OCI-LY3 (cell line): ENCODE data around the gene ITPR3.

Experiments used
- EZH2phosphoT487 ChIP-seq: fragments of 200-600 bp; shearing (Covaris generic); IDR thresholded peaks from 2 replicates; pipeline ENCODE4 v1.6.1; 2018; ENCODE audit warnings: antibody characterized with exemption, mixed run types, low read depth
- TF ChIP-seq, protein P1 (sequence below): fragments of 200-600, 300-600 bp; sonication (generic); IDR thresholded peaks from 2 replicates; pipeline ENCODE4 v1.5.1; 2014; ENCODE audit warnings: antibody characterized with exemption, low read length, low read depth

DNA sequence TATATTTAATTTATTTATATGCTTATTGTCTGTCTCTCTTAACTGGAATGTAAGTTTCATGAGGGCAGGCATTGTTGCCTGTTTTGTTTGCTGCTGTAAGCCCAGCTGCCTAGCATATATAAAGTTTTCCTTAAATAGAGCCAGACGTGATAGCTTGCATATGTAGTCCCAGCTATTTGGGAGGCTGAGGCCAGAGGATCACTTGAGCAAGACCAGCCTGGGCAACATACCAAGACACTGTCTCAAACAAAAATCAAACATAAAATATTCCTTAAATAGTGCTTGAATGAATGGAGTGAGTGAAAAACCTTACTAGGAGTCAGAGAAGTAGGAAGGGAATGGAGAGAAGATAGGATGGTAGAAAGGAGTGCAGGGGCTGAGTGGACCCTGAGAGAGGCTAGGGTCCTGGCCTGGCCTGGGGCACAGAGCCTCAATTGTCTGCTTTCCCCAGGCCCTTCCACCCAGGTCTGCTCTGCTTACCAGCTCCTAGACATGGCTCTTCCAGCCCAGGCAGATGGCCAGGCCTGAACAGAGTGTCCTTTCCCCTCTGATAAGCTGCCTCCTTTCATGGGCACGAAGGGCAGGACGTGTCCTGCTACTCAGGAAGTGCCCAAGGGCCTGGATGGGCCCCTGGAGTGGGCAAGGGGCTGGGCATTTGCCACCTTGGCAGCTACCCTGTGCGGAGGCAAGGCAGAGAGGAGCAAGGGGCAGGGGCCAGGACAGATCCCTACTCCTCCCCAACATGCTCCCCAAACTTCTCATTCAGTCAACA is 23.4 kb upstream of the ITPR3 start:
- no peak for TF ChIP-seq EZH2phosphoT487
- TF ChIP-seq, protein P1, sequence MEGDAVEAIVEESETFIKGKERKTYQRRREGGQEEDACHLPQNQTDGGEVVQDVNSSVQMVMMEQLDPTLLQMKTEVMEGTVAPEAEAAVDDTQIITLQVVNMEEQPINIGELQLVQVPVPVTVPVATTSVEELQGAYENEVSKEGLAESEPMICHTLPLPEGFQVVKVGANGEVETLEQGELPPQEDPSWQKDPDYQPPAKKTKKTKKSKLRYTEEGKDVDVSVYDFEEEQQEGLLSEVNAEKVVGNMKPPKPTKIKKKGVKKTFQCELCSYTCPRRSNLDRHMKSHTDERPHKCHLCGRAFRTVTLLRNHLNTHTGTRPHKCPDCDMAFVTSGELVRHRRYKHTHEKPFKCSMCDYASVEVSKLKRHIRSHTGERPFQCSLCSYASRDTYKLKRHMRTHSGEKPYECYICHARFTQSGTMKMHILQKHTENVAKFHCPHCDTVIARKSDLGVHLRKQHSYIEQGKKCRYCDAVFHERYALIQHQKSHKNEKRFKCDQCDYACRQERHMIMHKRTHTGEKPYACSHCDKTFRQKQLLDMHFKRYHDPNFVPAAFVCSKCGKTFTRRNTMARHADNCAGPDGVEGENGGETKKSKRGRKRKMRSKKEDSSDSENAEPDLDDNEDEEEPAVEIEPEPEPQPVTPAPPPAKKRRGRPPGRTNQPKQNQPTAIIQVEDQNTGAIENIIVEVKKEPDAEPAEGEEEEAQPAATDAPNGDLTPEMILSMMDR, result no peak
